Vagina (tissue), 2 donors: ENCODE data around the gene ARMC8.

ENCODE experiments used
- POLR2AphosphoS5 ChIP-seq, 2 donors: sonication (generic); formaldehyde crosslinking; IDR thresholded peaks; one replicate each; pipeline ENCODE4 v1.9.0; 2017; ENCODE audit warnings: antibody characterized with exemption in 2 of 2, mild to moderate bottlenecking in 2 of 2, low read depth in 1 of 2; ENCODE audit not compliant: insufficient read depth in 1 of 2
- TF ChIP-seq, protein P1 (sequence below), 3 experiments: fragments of 450-650 bp in 2 of 3; fragments of 200-600 bp in 1 of 3; sonication (generic) in 1 of 3; IDR thresholded peaks; one replicate each; pipeline ENCODE4 v1.5.1; 2017 to 2019; ENCODE audit warnings: antibody characterized with exemption in 3 of 3, mild to moderate bottlenecking in 2 of 3, moderate library complexity in 2 of 3

GRCh38 chr3:138284957-138285477 lies 97.9 kb downstream of the ARMC8 start:
- TF ChIP-seq, protein P1, sequence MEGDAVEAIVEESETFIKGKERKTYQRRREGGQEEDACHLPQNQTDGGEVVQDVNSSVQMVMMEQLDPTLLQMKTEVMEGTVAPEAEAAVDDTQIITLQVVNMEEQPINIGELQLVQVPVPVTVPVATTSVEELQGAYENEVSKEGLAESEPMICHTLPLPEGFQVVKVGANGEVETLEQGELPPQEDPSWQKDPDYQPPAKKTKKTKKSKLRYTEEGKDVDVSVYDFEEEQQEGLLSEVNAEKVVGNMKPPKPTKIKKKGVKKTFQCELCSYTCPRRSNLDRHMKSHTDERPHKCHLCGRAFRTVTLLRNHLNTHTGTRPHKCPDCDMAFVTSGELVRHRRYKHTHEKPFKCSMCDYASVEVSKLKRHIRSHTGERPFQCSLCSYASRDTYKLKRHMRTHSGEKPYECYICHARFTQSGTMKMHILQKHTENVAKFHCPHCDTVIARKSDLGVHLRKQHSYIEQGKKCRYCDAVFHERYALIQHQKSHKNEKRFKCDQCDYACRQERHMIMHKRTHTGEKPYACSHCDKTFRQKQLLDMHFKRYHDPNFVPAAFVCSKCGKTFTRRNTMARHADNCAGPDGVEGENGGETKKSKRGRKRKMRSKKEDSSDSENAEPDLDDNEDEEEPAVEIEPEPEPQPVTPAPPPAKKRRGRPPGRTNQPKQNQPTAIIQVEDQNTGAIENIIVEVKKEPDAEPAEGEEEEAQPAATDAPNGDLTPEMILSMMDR (IDR thresholded peaks at IDR 0.05): no peak
- TF ChIP-seq POLR2AphosphoS5 (IDR thresholded peaks at IDR 0.05; ENCODE audit: insufficient read depth in 1 of 2, low read depth in 1 of 2): no peak
